ENCODE measurements around the gene HPS4. TPM values are rescaled to one million over a fixed set of nuclear protein-coding genes. Genes with fewer than 3 reads are reported as not detected.

Gene HPS4
- total and polyA plus RNA-seq, 11 donors: 6.2 to 15.0 (median 9.3) TPM

DNA sequence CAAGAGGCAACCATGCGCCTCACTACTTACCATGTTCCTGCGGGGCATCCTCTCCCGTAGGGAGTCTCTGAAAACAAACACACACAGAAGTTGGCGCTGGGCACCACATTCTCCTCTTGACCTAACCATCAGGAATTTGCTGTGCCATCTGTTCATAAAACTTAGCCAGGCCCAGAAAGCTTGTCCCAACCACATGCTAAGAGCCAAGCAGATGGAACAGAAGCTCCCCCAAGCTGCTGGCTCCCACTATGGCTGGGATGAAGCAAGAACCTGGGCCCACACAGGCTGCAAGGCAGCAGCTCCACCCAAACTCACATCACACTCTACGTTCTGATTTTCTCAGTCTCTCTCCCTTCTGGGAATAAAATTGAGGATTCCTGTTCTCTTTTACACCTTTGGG lies 17.4 kb downstream of the HPS4 start:
- Histone ChIP-seq H3K36me3 (peaks cover 0 to 100% (median 95%) of the 10 kb centered on the region in 9 donors), H3K4me1 (peaks cover 0 to 9% (median 0%) of the 10 kb centered on the region in 12 donors), H3K9me3 (no peaks in the 10 kb centered on the region), H3K4me3 (no peak overlapping the region), H3K27ac (no peak overlapping the region), H3K27me3 (no peaks in the 10 kb centered on the region)
- TF ChIP-seq, protein P1, sequence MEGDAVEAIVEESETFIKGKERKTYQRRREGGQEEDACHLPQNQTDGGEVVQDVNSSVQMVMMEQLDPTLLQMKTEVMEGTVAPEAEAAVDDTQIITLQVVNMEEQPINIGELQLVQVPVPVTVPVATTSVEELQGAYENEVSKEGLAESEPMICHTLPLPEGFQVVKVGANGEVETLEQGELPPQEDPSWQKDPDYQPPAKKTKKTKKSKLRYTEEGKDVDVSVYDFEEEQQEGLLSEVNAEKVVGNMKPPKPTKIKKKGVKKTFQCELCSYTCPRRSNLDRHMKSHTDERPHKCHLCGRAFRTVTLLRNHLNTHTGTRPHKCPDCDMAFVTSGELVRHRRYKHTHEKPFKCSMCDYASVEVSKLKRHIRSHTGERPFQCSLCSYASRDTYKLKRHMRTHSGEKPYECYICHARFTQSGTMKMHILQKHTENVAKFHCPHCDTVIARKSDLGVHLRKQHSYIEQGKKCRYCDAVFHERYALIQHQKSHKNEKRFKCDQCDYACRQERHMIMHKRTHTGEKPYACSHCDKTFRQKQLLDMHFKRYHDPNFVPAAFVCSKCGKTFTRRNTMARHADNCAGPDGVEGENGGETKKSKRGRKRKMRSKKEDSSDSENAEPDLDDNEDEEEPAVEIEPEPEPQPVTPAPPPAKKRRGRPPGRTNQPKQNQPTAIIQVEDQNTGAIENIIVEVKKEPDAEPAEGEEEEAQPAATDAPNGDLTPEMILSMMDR (IDR thresholded peaks at IDR 0.05): no peak
- no peak for TF ChIP-seq POLR2A (IDR thresholded peaks at IDR 0.05)
- no peak for DNase-seq
- ATAC-seq: no peak
- intact Hi-C loops (cut with DNase I): loop anchor here in 2 of 10 donors (10.0 kb wide), 1 partner anchor 101 kb away; no protein-coding TSS in a partner anchor
- 86 to 94% (median 90%) methylated on average over 5 of the region's 5 CpGs for WGBS, 4 donors

DNA sequence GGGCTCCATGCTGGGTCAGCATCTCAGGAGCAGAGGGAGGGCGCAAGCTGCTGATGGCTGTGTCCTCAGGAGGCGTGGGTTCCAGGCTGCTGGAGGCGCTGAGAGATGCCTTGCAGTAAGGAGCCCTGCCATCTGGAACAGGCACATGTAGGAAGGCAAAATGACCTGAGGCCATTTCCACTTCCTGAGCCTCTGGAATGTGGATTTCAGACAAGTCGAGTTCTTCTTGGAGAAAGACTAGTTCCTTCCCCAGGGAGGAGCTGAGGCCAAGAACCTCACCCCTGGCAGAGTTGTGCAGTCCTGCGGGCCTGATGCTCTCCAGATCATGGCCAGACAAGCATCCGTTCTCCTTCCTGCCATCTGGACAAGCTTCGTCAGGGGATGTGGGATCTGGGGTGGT lies 19.3 kb downstream of the HPS4 start:
- H3K4me1 ChIP-seq: peaks cover 0 to 9% (median 0%) of the 10 kb centered on the region in 12 donors
- no peak overlapping the region for H3K4me3 ChIP-seq
- 53 to 70% (median 65%) methylated on average over 6 to 7 of the region's 7 CpGs for WGBS, 4 donors
- peaks cover 0 to 98% (median 88%) of the 10 kb centered on the region in 9 donors for H3K36me3 ChIP-seq
- DNase-seq (peak in 2 of 5 donors; percentile 13 to 49), ATAC-seq (peak in 3 of 4 donors; percentile 16 to 53 (median 40))
- no peaks in the 10 kb centered on the region for H3K27me3 ChIP-seq
- intact Hi-C loops (cut with DNase I): loop anchor here in 7 of 10 donors (5.0 to 10.0 kb wide), 4 partner anchors 67 to 102 kb away; no protein-coding TSS in a partner anchor
- H3K27ac ChIP-seq: no peak overlapping the region
- H3K9me3 ChIP-seq: no peaks in the 10 kb centered on the region
- TF ChIP-seq, protein P1 (IDR thresholded peaks at IDR 0.05): no peak
- TF ChIP-seq POLR2A (IDR thresholded peaks at IDR 0.05): no peak

DNA sequence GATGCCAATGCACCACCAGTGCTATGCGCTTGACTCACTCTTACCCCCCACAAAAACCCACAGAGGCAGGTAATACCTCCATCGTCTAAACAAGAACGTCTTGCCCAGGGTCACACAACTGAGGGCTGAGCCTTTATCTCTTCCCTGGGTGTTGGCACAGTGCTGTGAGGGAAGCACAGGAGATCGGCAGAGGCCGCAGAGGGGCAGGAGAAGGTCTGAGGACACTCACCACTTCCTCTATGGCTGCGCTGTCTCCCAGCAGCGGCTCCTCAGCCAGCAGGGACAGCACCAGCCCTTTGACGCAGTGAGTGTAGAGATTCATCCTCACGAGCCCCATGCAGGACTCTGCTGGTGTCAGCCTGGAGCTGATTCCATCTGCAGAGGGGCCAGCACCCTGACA lies 19.9 kb downstream of the HPS4 start:
- TF ChIP-seq, protein P1 (IDR thresholded peaks at IDR 0.05): no peak
- TF ChIP-seq POLR2A (IDR thresholded peaks at IDR 0.05): no peak
- peak in 2 of 4 donors; percentile 20 to 42 for ATAC-seq
- Histone ChIP-seq H3K4me3 (no peak overlapping the region), H3K9me3 (no peaks in the 10 kb centered on the region), H3K27ac (no peak overlapping the region), H3K4me1 (peaks cover 0 to 9% (median 0%) of the 10 kb centered on the region in 12 donors), H3K27me3 (no peaks in the 10 kb centered on the region), H3K36me3 (peaks cover 0 to 98% (median 82%) of the 10 kb centered on the region in 9 donors)
- DNase-seq: no peak
- WGBS, 4 donors: 76 to 92% (median 81%) methylated on average over 8 to 9 of the region's 9 CpGs
- intact Hi-C loops (cut with DNase I): loop anchor here in 7 of 10 donors (5.0 to 10.0 kb wide), 4 partner anchors 66 to 101 kb away; no protein-coding TSS in a partner anchor

DNA sequence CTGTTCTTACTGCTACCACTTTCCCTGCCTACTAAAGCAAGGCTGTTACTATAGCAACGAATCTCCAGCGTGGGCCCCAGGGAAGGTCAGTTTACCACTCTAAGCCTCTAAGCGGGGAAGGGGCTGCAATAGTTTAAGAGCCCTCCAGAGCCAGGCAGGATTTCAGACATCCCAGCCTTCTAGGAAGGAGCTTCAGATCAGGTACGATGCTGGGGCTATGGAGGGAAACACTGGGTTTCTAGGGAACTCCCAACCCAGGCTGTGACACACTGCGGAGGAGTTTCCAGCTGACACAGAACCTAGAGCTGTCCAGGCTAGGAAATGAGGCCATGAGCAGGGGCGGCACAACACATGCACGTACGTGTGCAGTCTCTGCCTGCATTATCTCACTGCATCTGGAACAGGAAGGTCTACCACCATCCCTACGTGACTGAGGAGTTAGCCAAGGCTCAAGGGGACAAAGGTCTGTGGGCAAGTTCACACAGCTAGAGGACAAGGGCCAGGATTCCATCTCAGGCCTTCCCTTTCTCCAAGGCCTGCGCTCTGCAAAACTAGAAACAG lies 20.4 kb downstream of the HPS4 start:
- intact Hi-C loops (cut with DNase I): loop anchor here in 7 of 10 donors (5.0 to 10.0 kb wide), 4 partner anchors 66 to 101 kb away; no protein-coding TSS in a partner anchor
- peaks cover 0 to 9% (median 0%) of the 10 kb centered on the region in 12 donors for H3K4me1 ChIP-seq

More for the DNA sequence above, 20.4 kb downstream of the HPS4 start:
- H3K27ac ChIP-seq: no peak overlapping the region
- ATAC-seq (peak in 3 of 4 donors; percentile 40 to 61 (median 53)), DNase-seq (no peak)
- peaks cover 0 to 96% (median 81%) of the 10 kb centered on the region in 9 donors for H3K36me3 ChIP-seq
- H3K27me3 ChIP-seq: no peaks in the 10 kb centered on the region
- TF ChIP-seq, protein P1 (IDR thresholded peaks at IDR 0.05): no peak
- no peak for TF ChIP-seq POLR2A (IDR thresholded peaks at IDR 0.05)
- 75 to 87% (median 79%) methylated on average over 5 to 10 of the region's 10 CpGs for WGBS, 4 donors
- no peaks in the 10 kb centered on the region for H3K9me3 ChIP-seq
- H3K4me3 ChIP-seq: no peak overlapping the region

Measured in heart left ventricle (tissue), 16 donors.